NCI-H2196 (cell line): ENCODE data around the gene UBE2D2.
A peak's percentile ranks its signal among the peaks of the same experiment; 100 is the strongest.

Source experiments
- DNase-seq: peaks from one replicate; lab custom pipeline; 2025; ENCODE audit not compliant: unreplicated experiment; lab: John Stamatoyannopoulos, UW

Gene UBE2D2

DNA sequence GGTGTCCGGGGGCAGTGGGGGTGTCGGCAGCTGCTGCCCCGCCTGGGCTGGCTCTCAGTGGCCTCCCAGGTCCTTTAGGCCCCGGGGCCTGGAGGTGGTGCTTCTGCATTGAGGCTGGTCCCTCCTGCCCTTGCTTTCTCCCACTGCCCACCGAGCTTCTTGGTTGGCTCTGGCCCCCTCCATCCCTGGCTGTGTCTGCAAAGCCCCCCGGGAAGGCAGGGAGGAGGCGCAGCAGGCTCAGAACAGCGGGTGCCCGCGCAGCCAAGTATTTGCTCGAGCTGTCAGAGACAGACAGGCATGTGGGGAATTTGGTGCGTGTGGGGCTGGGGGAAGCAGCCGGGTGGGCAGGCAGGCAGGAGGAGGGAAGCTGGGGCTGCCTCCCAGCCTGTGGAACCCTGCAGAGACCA is 98.6 kb downstream of the UBE2D2 start:
- DNase-seq = no peak

DNA sequence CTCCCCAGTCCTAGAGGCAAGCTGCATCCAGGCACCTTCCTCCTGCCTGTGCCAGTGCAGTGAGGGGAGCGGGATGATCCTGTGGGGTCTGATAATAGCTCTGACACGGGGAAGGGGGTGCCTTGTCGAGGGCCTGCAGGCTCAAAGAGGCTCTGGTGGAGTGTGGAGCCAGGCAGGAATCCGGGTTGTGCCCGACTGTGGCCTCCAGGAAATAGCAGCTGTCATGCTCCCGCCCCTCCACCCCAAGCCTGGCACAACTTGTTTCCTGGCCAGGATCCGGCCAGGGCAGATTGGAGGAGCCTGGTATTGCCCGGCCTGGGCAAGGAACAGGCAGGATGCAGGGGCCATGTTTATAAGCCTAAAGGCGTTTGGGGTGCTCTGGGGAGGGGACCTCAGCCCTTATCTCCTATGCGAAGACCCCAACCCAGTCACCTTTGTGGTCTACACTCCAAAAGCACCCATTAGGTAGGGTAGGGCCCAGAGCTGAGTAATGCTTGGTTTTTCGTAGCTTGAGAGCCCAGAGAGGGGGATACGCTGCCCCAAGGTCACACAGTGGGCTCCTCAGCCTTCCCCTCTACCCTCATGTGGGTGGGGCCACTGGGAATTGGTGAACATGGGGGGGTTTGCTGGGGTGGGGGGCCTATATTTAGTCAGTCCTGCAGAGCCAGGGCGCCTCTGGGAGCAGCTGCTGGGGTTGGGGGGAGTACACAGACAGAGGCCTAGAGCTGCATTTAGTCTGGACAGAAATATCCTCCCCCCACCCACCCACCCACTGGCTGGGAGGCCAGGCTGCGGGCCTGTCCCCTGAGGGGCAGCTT is 99.2 kb downstream of the UBE2D2 start:
- peak; percentile 38 for DNase-seq

DNA sequence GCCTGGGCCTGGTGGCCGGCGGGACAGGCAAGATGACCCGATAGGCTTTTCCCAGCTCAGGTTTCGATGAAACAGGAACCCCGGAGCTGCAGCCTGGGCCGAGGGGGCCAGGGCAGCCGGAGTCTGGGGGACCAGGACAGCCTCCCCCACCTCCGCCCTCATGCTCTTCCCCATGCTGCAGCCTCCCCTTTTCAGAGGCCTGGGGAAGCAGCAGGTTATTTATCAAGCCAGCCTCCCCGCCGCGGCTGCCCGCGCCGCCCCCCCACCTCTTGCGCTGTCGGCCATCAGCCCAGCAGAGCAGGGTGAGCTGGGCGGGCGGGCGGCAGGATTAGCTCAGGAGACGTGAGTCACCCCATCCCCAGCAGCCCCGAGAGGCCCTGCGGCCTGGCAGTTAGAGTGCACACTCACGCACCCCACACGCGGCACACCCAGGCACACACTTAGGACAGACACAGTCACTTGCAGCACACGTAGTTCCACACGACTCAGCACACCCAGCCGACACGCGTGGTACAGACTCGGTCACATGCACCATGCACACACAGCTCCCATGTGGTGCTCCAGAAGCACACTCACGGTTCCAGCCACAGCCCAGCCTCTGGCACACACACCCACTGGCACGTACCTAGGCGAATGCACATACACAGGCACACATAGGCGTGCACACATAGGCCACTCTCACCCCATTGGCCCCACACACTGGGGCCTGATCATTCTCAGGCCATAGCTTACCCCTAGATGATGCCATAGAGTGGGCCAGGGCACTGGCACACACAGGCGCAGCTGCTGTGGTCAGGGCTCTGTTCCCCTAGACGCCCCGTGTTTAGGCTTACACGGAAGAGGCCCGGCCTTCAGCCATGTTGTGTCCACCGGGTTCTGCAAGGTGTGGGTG is 100.0 kb downstream of the UBE2D2 start:
- no peak for DNase-seq

DNA sequence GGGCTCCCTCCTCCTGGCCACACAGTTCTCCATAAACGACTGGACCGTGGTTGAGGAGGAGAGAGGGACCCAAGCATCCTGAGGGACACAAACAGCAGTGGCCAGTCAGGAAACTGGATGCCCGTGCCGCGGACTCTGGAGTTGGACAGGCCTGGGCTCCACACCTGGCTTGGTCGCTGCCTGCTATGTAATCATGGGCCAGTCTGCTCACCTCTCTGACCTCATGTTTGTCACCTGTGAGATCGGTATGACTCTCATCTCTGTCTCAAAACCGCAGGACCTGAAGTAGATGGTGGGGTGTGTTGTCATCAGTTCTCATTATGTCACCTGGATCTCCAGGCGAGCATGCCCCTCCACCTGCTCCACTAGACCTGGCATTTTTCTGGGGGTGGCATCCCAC is 101.5 kb downstream of the UBE2D2 start:
- DNase-seq = no peak

DNA sequence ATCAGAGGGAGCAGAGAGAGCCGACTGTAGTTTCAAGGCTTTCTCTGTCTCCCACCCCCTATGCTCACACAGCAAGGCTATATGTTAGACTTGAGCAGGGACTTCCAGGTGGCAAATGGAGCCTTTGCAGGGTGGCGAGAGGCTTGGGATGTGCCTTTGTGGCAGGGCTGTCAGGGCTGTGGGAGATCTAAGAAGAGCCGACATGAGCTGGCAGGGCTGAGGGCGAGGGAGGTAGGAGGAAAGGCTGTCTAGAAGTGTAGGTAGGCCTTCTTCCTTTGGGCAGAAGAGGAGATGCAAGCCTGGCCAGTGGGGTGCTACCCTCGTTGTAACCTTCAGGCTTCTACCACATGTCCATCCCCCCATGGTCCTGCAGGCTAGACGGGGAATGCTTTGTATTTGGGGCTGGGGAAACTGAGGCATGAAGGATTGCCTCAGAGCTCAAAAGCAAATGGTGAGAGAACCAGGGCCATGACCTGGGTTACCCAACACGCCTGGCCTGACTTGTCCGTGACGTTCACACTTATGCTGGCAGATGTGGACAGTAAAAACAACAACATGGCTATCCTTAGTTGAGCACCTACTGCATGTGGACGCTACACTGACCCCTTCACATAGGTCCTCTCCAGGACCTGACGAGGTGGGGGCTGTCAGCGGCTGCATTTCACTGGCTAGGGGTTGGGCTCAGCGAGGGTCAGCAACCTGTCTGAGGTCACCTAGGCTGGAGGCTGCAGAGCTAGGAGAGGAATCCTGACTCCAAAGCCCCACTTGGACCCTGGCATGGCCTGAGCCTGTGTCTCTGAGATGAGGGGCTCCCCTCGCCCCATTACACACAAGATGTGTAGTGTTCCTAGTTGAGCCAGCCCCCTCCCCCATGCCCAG is 102.3 kb downstream of the UBE2D2 start:
- DNase-seq = no peak

DNA sequence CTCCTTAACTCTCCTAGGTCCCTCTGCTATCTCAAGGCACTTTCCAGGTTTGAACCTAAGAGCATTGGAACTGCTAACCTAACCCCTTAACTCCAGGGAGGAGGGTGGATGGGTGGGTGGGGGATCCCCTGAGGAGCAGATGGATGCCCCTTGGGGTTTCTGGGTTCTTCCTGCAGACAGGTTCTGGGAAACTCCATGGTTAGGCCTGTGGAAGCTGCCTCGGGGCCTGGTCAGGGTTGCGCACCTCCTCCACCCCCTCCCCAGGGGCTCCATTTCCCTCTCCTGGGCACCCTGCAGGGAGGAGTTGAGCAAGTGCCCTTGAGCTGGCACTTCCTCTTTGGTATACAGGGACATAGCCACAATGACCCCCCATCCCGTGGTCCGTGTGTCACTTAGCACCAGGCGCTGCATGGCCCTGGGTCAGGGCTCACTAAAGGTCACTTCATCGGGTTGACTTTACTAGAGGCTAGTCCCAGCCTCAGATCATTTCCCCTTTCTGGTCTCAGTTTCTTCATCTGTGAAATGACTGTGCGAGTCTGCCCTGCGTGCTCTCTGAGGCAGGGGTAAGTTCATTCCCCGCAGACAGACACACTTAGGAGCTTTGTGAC is 103.1 kb downstream of the UBE2D2 start:
- DNase-seq = no peak

DNA sequence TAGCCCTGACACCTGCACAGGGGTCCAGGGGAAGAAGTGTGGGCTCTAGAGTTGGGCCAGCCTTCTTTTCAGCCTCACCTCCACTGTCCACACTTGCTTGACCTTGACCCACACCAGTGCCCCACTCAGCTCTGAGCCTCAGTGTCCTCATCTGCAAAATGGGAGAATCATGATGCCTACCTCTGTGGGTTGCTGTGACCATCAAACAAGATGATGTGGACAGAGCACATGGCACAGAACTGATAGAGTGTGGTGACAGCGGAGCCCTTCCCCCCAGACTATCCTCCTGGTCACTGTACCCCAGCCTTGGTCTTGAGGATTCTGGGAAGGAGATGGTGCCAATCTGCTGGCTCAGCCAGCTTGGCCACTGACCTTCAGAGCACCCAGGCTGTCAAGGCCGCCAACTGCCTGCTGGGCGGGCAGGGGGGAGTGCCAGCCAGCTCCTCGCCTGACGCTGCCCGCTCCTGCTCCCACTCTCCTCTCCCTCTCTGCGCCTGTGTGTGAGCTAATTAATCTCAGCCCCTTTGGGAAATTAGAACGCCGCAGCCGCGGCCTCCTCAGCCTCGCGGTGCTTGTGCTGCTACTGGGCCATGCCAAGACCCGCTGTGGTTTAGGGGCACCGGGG is 103.7 kb downstream of the UBE2D2 start:
- DNase-seq = no peak

DNA sequence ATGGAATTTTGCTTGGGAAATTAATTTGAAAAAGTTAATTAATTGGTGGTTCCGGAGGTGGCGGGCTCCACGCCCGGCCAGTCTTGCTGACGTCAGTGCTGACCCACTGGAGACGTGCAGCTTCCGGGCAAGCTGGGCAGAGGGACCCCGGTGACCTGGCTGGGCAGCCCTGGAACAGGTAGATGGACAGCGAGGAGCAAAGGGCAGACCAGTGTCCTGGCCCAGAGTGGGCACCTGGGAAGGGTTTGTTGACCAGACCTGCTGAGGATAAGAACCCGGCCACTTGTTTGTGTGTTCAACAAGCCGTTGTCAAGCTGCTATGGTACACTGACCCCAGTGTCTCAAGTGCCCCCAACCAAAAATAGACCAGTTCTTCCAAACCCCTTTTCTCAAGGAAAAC is 104.5 kb downstream of the UBE2D2 start:
- no peak for DNase-seq

DNA sequence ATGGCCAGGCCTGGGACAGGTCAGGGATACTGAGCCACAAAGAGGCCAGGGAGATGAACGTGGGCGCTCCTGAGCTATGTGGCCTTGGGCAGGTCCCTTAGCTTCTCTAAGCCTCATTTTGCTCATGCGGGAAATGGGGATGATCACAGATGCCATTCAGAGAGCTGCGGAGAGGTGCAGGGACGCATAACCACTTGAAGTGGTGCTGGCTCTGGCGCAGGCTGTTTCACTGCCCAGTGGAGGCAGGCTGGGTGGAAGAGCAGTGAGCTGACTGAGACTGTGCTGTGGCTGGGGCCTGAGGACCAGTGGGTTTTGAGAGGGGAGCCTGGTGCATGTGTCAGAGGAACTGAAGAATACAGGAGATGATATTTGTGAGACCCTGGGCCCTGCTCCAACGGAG is 105.4 kb downstream of the UBE2D2 start:
- no peak for DNase-seq

DNA sequence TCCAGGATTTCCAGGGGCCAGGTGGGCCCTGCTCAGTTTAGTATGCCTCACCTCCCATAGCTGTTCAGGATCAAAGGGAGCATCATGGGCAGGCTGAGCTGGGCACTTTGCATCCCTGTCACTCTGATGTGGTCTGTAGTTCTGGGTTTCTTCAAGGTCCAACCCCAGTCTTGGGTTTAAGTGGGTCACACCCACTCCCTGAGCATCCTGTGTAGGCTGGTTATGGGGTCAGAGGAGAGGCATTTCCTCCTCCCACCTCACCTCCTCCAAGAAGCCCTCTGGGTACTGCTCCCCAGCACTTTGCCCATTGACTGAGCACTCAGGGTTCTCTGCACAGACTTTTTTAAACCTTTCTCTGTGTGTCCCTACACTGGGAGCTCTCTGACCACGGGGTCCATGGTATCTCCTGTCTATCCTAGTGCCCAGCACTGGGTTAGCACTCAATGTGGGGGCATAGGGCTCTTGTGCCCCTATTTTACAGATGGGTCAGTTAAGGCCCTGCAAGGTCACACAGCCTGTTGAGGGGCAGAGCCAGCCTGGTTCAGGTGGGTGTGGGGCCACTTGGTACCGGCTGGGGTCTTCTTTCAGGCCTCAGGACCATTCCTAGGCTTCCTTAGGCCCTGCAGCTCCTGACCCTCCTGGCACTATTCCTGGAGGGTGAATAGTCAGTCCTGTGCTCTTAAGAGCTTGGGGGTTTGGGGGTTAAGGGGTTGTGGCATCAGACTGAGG is 106.0 kb downstream of the UBE2D2 start:
- DNase-seq = no peak

DNA sequence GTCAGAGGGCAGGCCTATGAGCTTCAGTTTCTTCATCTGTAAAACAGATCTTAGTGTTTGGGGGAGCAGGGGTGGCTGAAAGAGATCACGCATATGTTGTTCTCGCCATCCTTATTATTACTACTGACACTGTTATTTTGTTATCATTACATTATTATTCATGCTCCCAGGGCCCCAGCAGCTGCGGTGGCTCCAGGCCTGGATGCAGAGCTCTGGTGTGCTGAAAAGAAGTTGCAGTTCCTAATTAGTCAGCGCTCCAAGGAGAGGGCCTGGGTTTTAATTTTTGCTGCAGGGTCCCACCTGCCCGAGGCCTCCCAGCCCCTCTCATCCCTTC is 106.6 kb downstream of the UBE2D2 start:
- DNase-seq = no peak

DNA sequence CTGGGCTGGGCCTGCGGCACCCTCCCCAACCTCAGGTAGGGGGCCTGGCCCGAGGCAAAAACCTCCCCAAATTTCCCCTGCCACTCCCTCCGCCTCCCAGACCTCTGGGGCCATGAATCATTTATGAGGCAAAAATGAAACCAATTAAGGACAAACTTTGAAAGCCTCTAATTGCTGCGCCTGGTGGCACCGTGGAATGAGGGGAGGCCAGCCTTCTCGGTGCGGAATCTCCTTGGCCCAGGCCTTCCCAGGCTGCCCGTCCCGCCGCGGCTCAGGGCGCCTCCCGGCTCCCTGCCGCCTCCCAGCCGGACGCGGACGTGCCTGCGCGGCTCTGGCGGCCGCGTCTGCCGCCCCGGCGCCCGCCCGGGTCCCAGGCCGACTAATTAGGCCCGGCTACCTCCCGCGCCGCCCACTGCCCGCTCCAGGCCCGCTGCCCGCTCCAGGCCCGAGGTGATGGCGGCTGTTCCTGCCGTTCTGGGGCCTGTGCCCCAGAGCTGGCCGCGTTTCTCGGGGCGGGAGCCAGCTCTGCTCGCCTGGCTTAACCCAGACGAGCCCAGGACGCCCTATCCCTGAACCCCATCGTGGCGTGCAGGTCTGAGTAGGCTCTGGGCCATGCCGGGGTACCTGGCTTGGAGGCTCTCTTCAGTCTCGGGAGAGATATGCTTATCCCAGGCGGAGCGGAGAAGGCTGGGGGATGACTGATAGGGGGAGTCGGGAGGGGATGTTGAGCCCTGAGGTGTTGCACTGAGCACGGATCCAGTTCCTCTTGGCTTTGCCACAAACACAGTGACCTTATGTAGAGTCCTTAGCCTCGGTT is 107.1 kb downstream of the UBE2D2 start:
- DNase-seq = no peak

DNA sequence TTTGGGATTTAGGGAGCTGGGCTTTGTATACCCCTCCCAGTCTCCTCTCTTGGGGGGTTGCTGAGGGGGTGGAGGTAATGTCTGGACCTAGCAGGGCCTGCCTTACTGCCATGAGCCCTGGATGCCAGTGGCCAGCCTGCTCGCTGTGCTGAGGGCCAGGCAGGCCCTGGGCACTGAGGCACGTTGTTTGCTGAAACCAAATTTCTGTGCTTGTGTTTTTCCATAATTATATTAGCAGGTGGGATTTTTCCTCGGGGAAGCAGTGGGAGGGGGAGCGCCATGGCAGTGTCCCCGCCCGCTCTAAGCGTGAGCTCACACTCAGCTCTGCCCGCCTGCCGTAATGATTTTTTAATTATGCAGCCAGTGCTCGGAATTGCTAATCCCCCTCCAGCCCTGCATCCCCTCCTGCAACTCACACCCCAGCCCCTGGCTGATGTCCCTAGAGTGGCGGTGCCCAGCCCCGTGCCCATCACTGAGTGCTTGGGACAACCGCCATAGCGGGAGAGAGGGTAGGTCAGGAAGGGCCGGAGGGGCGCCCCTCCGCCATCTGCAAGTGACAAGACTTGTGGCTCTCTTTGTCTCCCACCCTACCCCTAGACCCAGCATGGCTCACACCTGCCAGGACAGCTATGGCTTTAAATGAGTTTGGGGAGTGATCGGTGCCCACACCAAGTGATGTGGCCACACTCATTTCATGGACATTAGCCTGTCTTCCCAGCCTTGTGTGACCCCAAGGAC is 108.0 kb downstream of the UBE2D2 start:
- no peak for DNase-seq

DNA sequence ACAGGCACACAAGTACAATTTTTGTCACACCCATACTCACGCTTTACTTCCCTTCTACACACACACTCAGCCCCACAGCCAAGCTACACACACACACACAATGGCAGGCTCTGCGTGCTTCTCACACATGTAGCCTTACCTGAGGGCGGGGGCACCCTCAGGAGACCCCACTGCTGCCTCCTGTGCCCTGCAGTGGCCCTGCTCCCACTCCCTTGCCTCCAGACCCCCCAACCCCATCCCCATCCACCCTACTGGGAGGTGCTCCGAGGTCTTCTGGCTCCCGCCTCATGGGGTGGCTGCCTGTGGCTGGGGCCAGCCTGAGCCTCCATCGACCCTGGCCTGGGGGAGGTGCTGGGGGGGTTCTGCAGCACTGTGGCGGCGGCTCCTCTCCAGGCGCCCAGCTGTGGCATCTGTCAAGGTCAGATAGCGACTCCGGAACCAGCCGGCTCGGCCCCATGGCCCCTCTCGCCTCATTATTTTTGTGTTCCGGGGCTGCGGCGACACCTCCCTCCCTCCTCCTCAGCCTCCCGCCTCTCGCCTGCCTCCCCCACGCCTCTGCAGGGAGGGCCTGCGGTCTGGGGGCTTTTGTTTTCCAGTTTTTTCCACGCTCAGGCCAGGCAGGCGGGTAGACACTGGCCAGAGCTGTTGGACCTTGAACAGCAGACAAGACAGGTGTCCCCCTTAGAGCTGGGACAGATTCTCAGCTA is 108.7 kb downstream of the UBE2D2 start:
- DNase-seq = no peak

DNA sequence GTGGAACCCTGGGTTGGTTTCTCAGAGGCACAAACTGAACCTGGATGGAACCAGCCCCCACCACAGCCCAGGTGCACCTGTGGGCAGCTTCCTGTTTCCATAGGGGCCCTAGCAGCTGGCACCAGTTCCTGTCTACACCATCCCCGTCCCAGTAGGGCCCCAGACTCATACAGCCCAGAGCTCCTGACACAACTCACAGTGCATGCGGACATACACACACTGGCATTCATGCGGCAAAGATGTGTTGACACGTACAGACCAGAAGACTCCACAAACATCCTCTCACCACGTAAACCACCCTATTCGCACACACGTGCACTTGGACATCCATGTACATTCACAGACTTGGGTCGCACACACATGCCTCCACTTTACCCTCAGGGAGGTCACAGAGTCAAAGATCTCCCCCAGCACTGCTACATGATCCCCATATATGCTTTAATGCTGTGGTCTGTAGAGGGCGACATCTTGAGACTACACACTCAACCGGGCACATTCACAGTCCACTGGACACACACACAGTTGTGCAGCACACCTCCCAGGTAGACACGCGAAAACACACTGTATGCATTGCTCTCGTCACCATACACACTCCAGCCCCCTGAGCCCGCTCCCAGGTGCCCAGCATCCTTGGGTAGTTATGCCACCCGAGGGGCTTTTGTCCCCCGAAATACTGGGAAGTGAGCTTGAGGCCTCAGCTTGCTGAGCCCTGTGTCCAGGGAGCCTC is 109.4 kb downstream of the UBE2D2 start:
- no peak for DNase-seq

DNA sequence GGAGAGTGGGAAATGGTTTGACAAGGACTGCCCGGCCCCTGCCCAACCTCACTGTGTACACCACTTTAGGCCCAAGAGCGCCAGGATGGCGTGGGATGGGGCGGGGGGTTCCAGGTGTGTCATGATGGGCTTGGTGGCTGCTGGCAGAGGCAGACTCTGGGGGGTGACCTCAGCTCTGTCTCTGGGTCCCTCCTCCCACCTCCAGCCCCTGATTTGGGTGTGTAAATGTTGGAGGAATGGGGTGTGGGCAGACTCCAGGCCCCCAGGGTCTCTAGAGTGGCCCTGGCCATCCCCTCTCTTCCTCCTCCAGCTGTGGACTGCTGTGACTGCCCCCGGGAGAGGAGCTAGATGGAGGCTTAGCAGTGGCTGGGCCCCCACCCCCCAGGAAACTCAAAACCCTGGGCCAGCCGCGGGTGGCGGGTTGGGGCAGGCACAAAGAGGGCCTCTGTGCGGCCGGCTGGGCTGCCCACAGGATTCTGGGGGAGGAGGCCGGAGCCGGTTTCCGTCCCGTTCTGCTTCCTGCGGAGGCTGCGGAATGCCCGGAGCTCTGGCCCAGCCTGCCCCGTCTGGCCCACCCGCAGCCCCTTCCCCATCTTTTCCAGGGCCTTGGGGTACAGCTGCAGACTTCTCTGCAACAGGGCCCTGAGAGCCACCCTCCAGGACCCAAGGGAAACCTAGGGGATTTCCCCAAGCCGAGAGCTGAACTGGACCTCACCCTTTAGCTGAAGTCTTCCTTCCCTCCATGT is 110.1 kb downstream of the UBE2D2 start:
- DNase-seq = no peak
